Muscle of leg (tissue), 11 donors: Measurements from ENCODE around the gene ARAP2. TPM values are rescaled to one million over a fixed set of nuclear protein-coding genes. Genes with fewer than 3 reads are reported as not detected.

Experiments
- DNase-seq: peaks from one replicate; pipeline ENCODE4 v3.0.0; 2013
- H3K27ac ChIP-seq: one replicate; pipeline ENCODE4 v1.5.1; 2013; ENCODE audit warnings: mild to moderate bottlenecking, low read length, control low read depth
- H3K27me3 ChIP-seq: one replicate; pipeline ENCODE4 v1.6.1; 2013; ENCODE audit warnings: low read length; ENCODE audit not compliant: control insufficient read depth, insufficient read depth
- H3K36me3 ChIP-seq: one replicate; pipeline ENCODE4 v1.6.1; 2013; ENCODE audit warnings: low read length; ENCODE audit not compliant: control insufficient read depth, insufficient read depth
- H3K4me1 ChIP-seq: one replicate; pipeline ENCODE4 v1.6.1; 2013; ENCODE audit warnings: low read length; ENCODE audit not compliant: control insufficient read depth, insufficient read depth
- H3K4me3 ChIP-seq: one replicate; pipeline ENCODE4 v1.5.1; 2013; ENCODE audit warnings: low read length, control low read depth
- H3K9me3 ChIP-seq: replicated peaks from 2 replicates; pipeline ENCODE4 v1.6.1; 2013; ENCODE audit warnings: low read depth, low read length; ENCODE audit not compliant: control insufficient read depth
- WGBS: methylation state at CpG from one replicate; pipeline ENCODE4 v1.1.5; 2013; ENCODE audit warnings: missing lambda C conversion rate; ENCODE audit not compliant: insufficient coverage; 5-methylcytosine and 5-hydroxymethylcytosine counted together
- polyA plus RNA-seq, 8 donors: library from polyadenylated mRNA; unstranded; fragments of 120-200 nt; gene quantifications; one replicate each; pipeline versions ENCODE4 v1.2.1 to v1.2.3, GENCODE V29; 2013; ENCODE audit warnings: inconsistent platforms in 1 of 8, low replicate concordance in 1 of 8; ENCODE audit not compliant: insufficient read length in 8 of 8, insufficient read depth in 1 of 8
- total RNA-seq: library from RNA; stranded (reverse); fragments of 120-200 nt; gene quantifications from one replicate; pipeline ENCODE4 v1.2.4, GENCODE V29; 2013

ARAP2 gene
- total and polyA plus RNA-seq, 9 donors = 0.58 to 2.4 (median 1.3) TPM

GRCh38 chr4:36082817-36083216 lies 161.5 kb downstream of the ARAP2 start:
- 94% methylated on average over 2 of the region's 4 CpGs for WGBS
- no peak for DNase-seq
- no peaks in the 10 kb centered on the region for H3K27me3 ChIP-seq
- H3K36me3 ChIP-seq = no peaks in the 10 kb centered on the region
- H3K4me3 ChIP-seq = no peak overlapping the region
- H3K4me1 ChIP-seq = no peaks in the 10 kb centered on the region
- H3K9me3 ChIP-seq = no peaks in the 10 kb centered on the region
- H3K27ac ChIP-seq = no peak overlapping the region

- H3K4me3 ChIP-seq = no peak overlapping the region
- DNase-seq = no peak
- no peaks in the 10 kb centered on the region for H3K4me1 ChIP-seq
- no peaks in the 10 kb centered on the region for H3K36me3 ChIP-seq
- WGBS = 75% methylated on average over 1 of the region's 3 CpGs
- H3K27me3 ChIP-seq = no peaks in the 10 kb centered on the region
- no peaks in the 10 kb centered on the region for H3K9me3 ChIP-seq
- no peak overlapping the region for H3K27ac ChIP-seq
Measured at GRCh38 chr4:36081185-36081584, 163.1 kb downstream of the ARAP2 start.

- no peak for DNase-seq
- no peaks in the 10 kb centered on the region for H3K4me1 ChIP-seq
- H3K36me3 ChIP-seq = no peaks in the 10 kb centered on the region
- H3K27me3 ChIP-seq = no peaks in the 10 kb centered on the region
- WGBS = no CpG with 5 or more reads among the region's 2 CpGs
- H3K9me3 ChIP-seq = no peaks in the 10 kb centered on the region
- H3K27ac ChIP-seq = no peak overlapping the region
- no peak overlapping the region for H3K4me3 ChIP-seq
Measured at GRCh38 chr4:36079666-36080065, 164.6 kb downstream of the ARAP2 start.

GRCh38 chr4:36078319-36078718 lies 166.0 kb downstream of the ARAP2 start:
- no peaks in the 10 kb centered on the region for H3K36me3 ChIP-seq

GRCh38 chr4:36072529-36072928 lies 171.8 kb downstream of the ARAP2 start:
- H3K27ac ChIP-seq = no peak overlapping the region
- H3K9me3 ChIP-seq = no peaks in the 10 kb centered on the region
- H3K4me3 ChIP-seq = no peak overlapping the region
- no peak for DNase-seq
- no peaks in the 10 kb centered on the region for H3K27me3 ChIP-seq
- no peaks in the 10 kb centered on the region for H3K4me1 ChIP-seq
- no CpG with 5 or more reads among the region's 3 CpGs for WGBS
- no peaks in the 10 kb centered on the region for H3K36me3 ChIP-seq

More at GRCh38 chr4:36078319-36078718, 166.0 kb downstream of the ARAP2 start:
- no CpG with 5 or more reads among the region's 4 CpGs for WGBS
- H3K27me3 ChIP-seq = no peaks in the 10 kb centered on the region
- no peaks in the 10 kb centered on the region for H3K9me3 ChIP-seq
- H3K4me3 ChIP-seq = no peak overlapping the region
- H3K27ac ChIP-seq = no peak overlapping the region
- no peak for DNase-seq
- H3K4me1 ChIP-seq = no peaks in the 10 kb centered on the region

GRCh38 chr4:36067116-36067515 lies 177.2 kb downstream of the ARAP2 start:
- H3K36me3 ChIP-seq = no peaks in the 10 kb centered on the region
- no CpG with 5 or more reads among the region's 2 CpGs for WGBS
- H3K9me3 ChIP-seq = no peaks in the 10 kb centered on the region
- H3K4me3 ChIP-seq = no peak overlapping the region
- H3K27me3 ChIP-seq = no peaks in the 10 kb centered on the region
- no peak for DNase-seq
- no peaks in the 10 kb centered on the region for H3K4me1 ChIP-seq
- H3K27ac ChIP-seq = no peak overlapping the region

- no peak for DNase-seq
- Histone ChIP-seq H3K4me3 (no peak overlapping the region), H3K27me3 (no peaks in the 10 kb centered on the region), H3K9me3 (no peaks in the 10 kb centered on the region), H3K27ac (no peak overlapping the region), H3K36me3 (no peaks in the 10 kb centered on the region), H3K4me1 (no peaks in the 10 kb centered on the region)
- no CpG with 5 or more reads among the region's 1 CpG for WGBS
Measured at GRCh38 chr4:36065274-36065871, 178.9 kb downstream of the ARAP2 start.

GRCh38 chr4:36064117-36064516 lies 180.2 kb downstream of the ARAP2 start:
- H3K27ac ChIP-seq = no peak overlapping the region
- DNase-seq = no peak

GRCh38 chr4:36056136-36056535 lies 188.2 kb downstream of the ARAP2 start:
- WGBS = no CpG with 5 or more reads among the region's 1 CpG
- Histone ChIP-seq H3K9me3 (no peaks in the 10 kb centered on the region), H3K4me3 (no peak overlapping the region), H3K27me3 (no peaks in the 10 kb centered on the region), H3K27ac (no peak overlapping the region), H3K4me1 (no peaks in the 10 kb centered on the region), H3K36me3 (no peaks in the 10 kb centered on the region)
- no peak for DNase-seq

More at GRCh38 chr4:36064117-36064516, 180.2 kb downstream of the ARAP2 start:
- Histone ChIP-seq H3K36me3 (no peaks in the 10 kb centered on the region), H3K27me3 (no peaks in the 10 kb centered on the region), H3K4me3 (no peak overlapping the region), H3K4me1 (no peaks in the 10 kb centered on the region), H3K9me3 (no peaks in the 10 kb centered on the region)

- H3K4me3 ChIP-seq = no peak overlapping the region
- no peaks in the 10 kb centered on the region for H3K4me1 ChIP-seq
- H3K27ac ChIP-seq = no peak overlapping the region
- no CpG with 5 or more reads among the region's 5 CpGs for WGBS
- H3K9me3 ChIP-seq = no peaks in the 10 kb centered on the region
- DNase-seq = peak; percentile 21
- H3K27me3 ChIP-seq = no peaks in the 10 kb centered on the region
- no peaks in the 10 kb centered on the region for H3K36me3 ChIP-seq
Measured at GRCh38 chr4:36054694-36055422, 189.5 kb downstream of the ARAP2 start.
